HEK293 (cell line): ENCODE results near the gene RIC8B.

Experiments
- SCRT2 ChIP-seq: fragments of 450-650 bp; formaldehyde crosslinking; IDR thresholded peaks from 2 replicates; pipeline ENCODE4 v1.5.1; 2016; ENCODE audit warnings: missing biosample characterization, missing genetic modification characterization
- SP2 ChIP-seq: fragments of 450-650 bp; formaldehyde crosslinking; IDR thresholded peaks from 2 replicates; pipeline ENCODE4 v1.5.1; 2016; ENCODE audit warnings: missing biosample characterization, missing genetic modification characterization
- YY1 ChIP-seq: fragments of 450-650 bp; formaldehyde crosslinking; IDR thresholded peaks from 2 replicates; pipeline ENCODE4 v1.5.1; 2018; ENCODE audit warnings: missing biosample characterization, missing genetic modification characterization
- ZNF324 ChIP-seq: fragments of 450-650 bp; formaldehyde crosslinking; IDR thresholded peaks from 2 replicates; pipeline ENCODE4 v1.5.1; 2016; ENCODE audit warnings: missing biosample characterization, missing genetic modification characterization
- ZNF530 ChIP-seq: fragments of 450-650 bp; formaldehyde crosslinking; IDR thresholded peaks from 2 replicates; pipeline ENCODE4 v1.5.1; 2016; ENCODE audit warnings: low read depth, missing biosample characterization, missing genetic modification characterization
- ZNF785 ChIP-seq: fragments of 450-650 bp; formaldehyde crosslinking; IDR thresholded peaks from 2 replicates; pipeline ENCODE4 v1.5.1; 2016; ENCODE audit warnings: missing biosample characterization, missing genetic modification characterization
- ZNF830 ChIP-seq: fragments of 450-650 bp; IDR thresholded peaks from 2 replicates; pipeline ENCODE4 v1.5.0; 2018; ENCODE audit warnings: missing biosample characterization, missing genetic modification characterization, low read depth, mild to moderate bottlenecking, moderate library complexity
- TF ChIP-seq, protein P1 (sequence below): fragments of 450-650 bp; formaldehyde crosslinking; IDR thresholded peaks from 2 replicates; pipeline ENCODE4 v1.5.1; 2016; ENCODE audit warnings: missing biosample characterization, missing genetic modification characterization
- TF ChIP-seq, protein P2 (sequence below): fragments of 450-650 bp; formaldehyde crosslinking; IDR thresholded peaks from 2 replicates; pipeline ENCODE4 v1.5.1; 2016; ENCODE audit warnings: missing biosample characterization, missing genetic modification characterization
- TF ChIP-seq, protein P3 (sequence below): sonication (generic); formaldehyde crosslinking; IDR thresholded peaks from 2 replicates; pipeline ENCODE4 v1.8.1; 2022; ENCODE audit warnings: mild to moderate bottlenecking, moderate library complexity, missing genetic modification reagents

DNA sequence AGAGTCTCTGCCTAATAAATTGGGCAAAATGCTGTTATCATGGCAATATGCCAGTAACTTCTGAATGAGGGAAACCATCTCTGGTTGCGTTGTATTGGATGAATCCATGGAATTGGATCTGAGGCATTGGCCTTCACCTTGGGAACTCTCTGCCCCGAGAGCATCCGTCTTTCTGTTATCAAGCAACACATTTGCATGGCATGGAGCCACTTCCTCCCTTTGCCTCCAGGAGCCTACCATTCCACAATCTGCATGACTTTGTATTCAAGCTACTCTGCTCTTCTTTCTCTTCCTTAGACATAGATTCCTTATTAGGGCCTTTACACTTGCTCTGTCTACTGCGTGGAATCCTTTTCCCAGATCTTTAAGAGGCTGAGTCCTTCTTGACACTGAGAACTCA lies 57.2 kb downstream of the RIC8B start:
- TF ChIP-seq SP2 (tag by site-specific recombination) (no peak), ZNF530 (no peak), YY1 (tag by site-specific recombination) (no peak), ZNF785 (tag by site-specific recombination) (no peak), ZNF324 (tag by site-specific recombination) (no peak), SCRT2 (no peak), ZNF830 (tag by site-specific recombination) (no peak)
- TF ChIP-seq, protein P1, sequence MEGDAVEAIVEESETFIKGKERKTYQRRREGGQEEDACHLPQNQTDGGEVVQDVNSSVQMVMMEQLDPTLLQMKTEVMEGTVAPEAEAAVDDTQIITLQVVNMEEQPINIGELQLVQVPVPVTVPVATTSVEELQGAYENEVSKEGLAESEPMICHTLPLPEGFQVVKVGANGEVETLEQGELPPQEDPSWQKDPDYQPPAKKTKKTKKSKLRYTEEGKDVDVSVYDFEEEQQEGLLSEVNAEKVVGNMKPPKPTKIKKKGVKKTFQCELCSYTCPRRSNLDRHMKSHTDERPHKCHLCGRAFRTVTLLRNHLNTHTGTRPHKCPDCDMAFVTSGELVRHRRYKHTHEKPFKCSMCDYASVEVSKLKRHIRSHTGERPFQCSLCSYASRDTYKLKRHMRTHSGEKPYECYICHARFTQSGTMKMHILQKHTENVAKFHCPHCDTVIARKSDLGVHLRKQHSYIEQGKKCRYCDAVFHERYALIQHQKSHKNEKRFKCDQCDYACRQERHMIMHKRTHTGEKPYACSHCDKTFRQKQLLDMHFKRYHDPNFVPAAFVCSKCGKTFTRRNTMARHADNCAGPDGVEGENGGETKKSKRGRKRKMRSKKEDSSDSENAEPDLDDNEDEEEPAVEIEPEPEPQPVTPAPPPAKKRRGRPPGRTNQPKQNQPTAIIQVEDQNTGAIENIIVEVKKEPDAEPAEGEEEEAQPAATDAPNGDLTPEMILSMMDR (tag by site-specific recombination) = no peak
- TF ChIP-seq, protein P2, sequence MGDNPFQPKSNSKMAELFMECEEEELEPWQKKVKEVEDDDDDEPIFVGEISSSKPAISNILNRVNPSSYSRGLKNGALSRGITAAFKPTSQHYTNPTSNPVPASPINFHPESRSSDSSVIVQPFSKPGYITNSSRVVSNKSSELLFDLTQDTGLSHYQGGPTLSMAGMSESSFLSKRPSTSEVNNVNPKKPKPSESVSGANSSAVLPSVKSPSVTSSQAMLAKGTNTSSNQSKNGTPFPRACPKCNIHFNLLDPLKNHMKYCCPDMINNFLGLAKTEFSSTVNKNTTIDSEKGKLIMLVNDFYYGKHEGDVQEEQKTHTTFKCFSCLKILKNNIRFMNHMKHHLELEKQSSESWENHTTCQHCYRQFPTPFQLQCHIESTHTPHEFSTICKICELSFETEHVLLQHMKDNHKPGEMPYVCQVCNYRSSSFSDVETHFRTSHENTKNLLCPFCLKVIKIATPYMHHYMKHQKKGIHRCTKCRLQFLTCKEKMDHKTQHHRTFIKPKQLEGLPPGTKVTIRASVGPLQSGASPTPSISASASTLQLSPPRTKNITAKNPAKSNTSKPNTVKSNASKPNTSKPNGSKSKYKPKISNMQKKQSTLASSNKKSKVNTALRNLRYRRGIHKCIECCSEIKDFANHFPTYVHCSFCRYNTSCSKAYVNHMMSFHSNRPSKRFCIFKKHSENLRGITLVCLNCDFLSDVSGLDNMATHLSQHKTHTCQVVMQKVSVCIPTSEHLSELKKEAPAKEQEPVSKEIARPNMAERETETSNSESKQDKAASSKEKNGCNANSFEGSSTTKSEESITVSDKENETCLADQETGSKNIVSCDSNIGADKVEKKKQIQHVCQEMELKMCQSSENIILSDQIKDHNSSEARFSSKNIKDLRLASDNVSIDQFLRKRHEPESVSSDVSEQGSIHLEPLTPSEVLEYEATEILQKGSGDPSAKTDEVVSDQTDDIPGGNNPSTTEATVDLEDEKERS (tag by site-specific recombination) = no peak
- TF ChIP-seq, protein P3, sequence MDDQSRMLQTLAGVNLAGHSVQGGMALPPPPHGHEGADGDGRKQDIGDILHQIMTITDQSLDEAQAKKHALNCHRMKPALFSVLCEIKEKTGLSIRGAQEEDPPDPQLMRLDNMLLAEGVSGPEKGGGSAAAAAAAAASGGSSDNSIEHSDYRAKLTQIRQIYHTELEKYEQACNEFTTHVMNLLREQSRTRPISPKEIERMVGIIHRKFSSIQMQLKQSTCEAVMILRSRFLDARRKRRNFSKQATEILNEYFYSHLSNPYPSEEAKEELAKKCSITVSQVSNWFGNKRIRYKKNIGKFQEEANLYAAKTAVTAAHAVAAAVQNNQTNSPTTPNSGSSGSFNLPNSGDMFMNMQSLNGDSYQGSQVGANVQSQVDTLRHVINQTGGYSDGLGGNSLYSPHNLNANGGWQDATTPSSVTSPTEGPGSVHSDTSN (CRISPR knock-in tag) = no peak
